HL-60 (cell line): ENCODE results near the gene PSMB11.

ENCODE experiments used
- CTCF ChIP-seq: IDR thresholded peaks from one replicate; pipeline ENCODE4 v1.5.1; 2011; ENCODE audit warnings: low read length, control low read depth, inconsistent platforms; ENCODE audit not compliant: insufficient read depth
- POLR2AphosphoS5 ChIP-seq: IDR thresholded peaks from 2 replicates; pipeline ENCODE4 v1.6.1; 2012; ENCODE audit warnings: low read depth

GRCh38 chr14:23086565-23086964 is 44.6 kb downstream of the PSMB11 start:
- no peak for TF ChIP-seq CTCF
- TF ChIP-seq POLR2AphosphoS5 = no peak
